Measurements from ENCODE around the gene FXYD1. TPM values are rescaled to one million over a fixed set of nuclear protein-coding genes. Genes with fewer than 3 reads are reported as not detected.

FXYD1 gene
- total and polyA plus RNA-seq, 2 donors (not counting 3 experiments of a cell fraction or from before 2014, with no cell fraction given) = not detected

DNA sequence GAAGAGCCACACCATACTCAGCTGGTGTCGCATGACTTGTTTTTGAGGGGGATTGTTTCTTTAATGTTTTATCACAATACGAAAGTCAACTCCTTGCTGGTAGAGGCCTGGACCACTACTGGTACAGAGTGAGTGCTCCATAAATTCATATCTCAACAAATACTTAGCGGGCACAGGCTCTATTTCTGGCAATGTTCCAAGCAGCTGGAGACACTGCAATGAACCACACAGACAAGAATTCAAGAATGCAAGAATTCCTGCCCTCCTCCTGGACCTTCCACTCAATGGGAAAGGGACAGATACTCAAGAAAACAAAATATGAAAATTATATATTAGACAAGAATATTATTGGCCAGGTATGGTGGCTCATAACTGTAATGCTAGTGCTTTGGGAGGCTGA, 10.8 kb downstream of the FXYD1 start:
- dilution Hi-C loops (cut with MboI; ENCODE audit: extremely low pct_ligation_motif_present, low sequenced_read_pairs) (no loop called here), intact Hi-C loops (cut with micrococcal nuclease) (no loop called here)
- BruUV-seq (replicated peaks) = no TSS peak
- H3K9ac ChIP-seq (replicated peaks; ENCODE audit: extremely low read depth, insufficient read depth, low read length) = no peak overlapping the region
- DNase-seq (ENCODE audit: low read depth, low spot score) (no peak), FAIRE-seq (no peak)
- peaks cover 0 to 2% of the 10 kb centered on the region in 2 experiments for H3K27me3 ChIP-seq (ENCODE audit: control insufficient read depth in 2 of 2, insufficient read depth in 2 of 2, low read length in 2 of 2)
- TF ChIP-seq FOS (IDR thresholded peaks at IDR 0.05; ENCODE audit: borderline replicate concordance, insufficient read depth, low read length) = no peak
- no peak for TF ChIP-seq POLR2A (IDR thresholded peaks at IDR 0.05; ENCODE audit: low read depth, low read length)
- no peak for TF ChIP-seq GATA2 (IDR thresholded peaks at IDR 0.05; ENCODE audit: insufficient read depth, insufficient read length, low read depth, low read length)
- no peak for TF ChIP-seq JUN (IDR thresholded peaks at IDR 0.05; ENCODE audit: borderline replicate concordance, insufficient read depth, insufficient read length, low read depth)
- TF ChIP-seq EZH2 (IDR thresholded peaks at IDR 0.05; ENCODE audit: borderline replicate concordance, low read depth, low read length, severe bottlenecking) = no peak
- H3K36me3 ChIP-seq (ENCODE audit: control insufficient read depth in 2 of 2, extremely low read depth in 1 of 2, insufficient read depth in 2 of 2, low read length in 2 of 2) = no peaks in the 10 kb centered on the region
- H3K4me3 ChIP-seq (replicated peaks in 1 of 3; ENCODE audit: insufficient read depth in 1 of 3, low read depth in 1 of 3, low read length in 3 of 3) = no peak overlapping the region
- no peaks in the 10 kb centered on the region for H3K79me2 ChIP-seq (ENCODE audit: control insufficient read depth, insufficient read depth, low read length)
- CTCF ChIA-PET = no interaction called here
- no peaks in the 10 kb centered on the region for H3K9me3 ChIP-seq (replicated peaks; ENCODE audit: control insufficient read depth, insufficient read depth, low read length)
- no peak overlapping the region for H3K27ac ChIP-seq (ENCODE audit: insufficient read depth, low read depth, low read length)
- H4K20me1 ChIP-seq (replicated peaks; ENCODE audit: control insufficient read depth, extremely low read depth, insufficient read depth, low read length) = no peaks in the 10 kb centered on the region
- no peak overlapping the region for H3K4me2 ChIP-seq (ENCODE audit: insufficient read depth, low read length)
- H3K9me1 ChIP-seq (replicated peaks; ENCODE audit: control insufficient read depth, extremely low read depth, insufficient read depth, low read length) = no peaks in the 10 kb centered on the region
- no peak overlapping the region for H2AFZ ChIP-seq (ENCODE audit: low read depth, low read length)
- H3K4me1 ChIP-seq (ENCODE audit: control insufficient read depth, extremely low read depth, insufficient read depth, low read length) = peaks cover 9% of the 10 kb centered on the region
- POLR2A ChIA-PET = no interaction called here

- H3K79me2 ChIP-seq (ENCODE audit: control insufficient read depth, insufficient read depth, low read length) = peaks cover 9% of the 10 kb centered on the region
- H3K4me2 ChIP-seq (ENCODE audit: insufficient read depth, low read length) = no peak overlapping the region
- no peaks in the 10 kb centered on the region for H4K20me1 ChIP-seq (replicated peaks; ENCODE audit: control insufficient read depth, extremely low read depth, insufficient read depth, low read length)
- H3K9ac ChIP-seq (replicated peaks; ENCODE audit: extremely low read depth, insufficient read depth, low read length) = no peak overlapping the region
- TF ChIP-seq JUN (IDR thresholded peaks at IDR 0.05; ENCODE audit: borderline replicate concordance, insufficient read depth, insufficient read length, low read depth) (no peak), POLR2A (IDR thresholded peaks at IDR 0.05; ENCODE audit: low read depth, low read length) (no peak), POLR2AphosphoS5 (IDR thresholded peaks at IDR 0.05; ENCODE audit: insufficient read depth, low read depth, low read length) (no peak), GATA2 (IDR thresholded peaks at IDR 0.05; ENCODE audit: insufficient read depth, insufficient read length, low read depth, low read length) (no peak), MYC (IDR thresholded peaks at IDR 0.05; ENCODE audit: low read depth, low read length) (no peak), FOS (IDR thresholded peaks at IDR 0.05; ENCODE audit: borderline replicate concordance, insufficient read depth, low read length) (no peak)
- TF ChIP-seq, protein P1, sequence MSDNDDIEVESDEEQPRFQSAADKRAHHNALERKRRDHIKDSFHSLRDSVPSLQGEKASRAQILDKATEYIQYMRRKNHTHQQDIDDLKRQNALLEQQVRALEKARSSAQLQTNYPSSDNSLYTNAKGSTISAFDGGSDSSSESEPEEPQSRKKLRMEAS (IDR thresholded peaks at IDR 0.05; ENCODE audit: insufficient read depth, insufficient read length) = no peak
- TF ChIP-seq, protein P2, sequence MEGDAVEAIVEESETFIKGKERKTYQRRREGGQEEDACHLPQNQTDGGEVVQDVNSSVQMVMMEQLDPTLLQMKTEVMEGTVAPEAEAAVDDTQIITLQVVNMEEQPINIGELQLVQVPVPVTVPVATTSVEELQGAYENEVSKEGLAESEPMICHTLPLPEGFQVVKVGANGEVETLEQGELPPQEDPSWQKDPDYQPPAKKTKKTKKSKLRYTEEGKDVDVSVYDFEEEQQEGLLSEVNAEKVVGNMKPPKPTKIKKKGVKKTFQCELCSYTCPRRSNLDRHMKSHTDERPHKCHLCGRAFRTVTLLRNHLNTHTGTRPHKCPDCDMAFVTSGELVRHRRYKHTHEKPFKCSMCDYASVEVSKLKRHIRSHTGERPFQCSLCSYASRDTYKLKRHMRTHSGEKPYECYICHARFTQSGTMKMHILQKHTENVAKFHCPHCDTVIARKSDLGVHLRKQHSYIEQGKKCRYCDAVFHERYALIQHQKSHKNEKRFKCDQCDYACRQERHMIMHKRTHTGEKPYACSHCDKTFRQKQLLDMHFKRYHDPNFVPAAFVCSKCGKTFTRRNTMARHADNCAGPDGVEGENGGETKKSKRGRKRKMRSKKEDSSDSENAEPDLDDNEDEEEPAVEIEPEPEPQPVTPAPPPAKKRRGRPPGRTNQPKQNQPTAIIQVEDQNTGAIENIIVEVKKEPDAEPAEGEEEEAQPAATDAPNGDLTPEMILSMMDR (IDR thresholded peaks at IDR 0.05; ENCODE audit: extremely low read depth in 1 of 2, insufficient read depth in 1 of 2, low read depth in 1 of 2, low read length in 2 of 2) = no peak
- H3K36me3 ChIP-seq (ENCODE audit: control insufficient read depth in 2 of 2, extremely low read depth in 1 of 2, insufficient read depth in 2 of 2, low read length in 2 of 2) = no peaks in the 10 kb centered on the region
- H3K27me3 ChIP-seq (ENCODE audit: control insufficient read depth in 2 of 2, insufficient read depth in 2 of 2, low read length in 2 of 2) = no peaks in the 10 kb centered on the region
- H3K9me1 ChIP-seq (replicated peaks; ENCODE audit: control insufficient read depth, extremely low read depth, insufficient read depth, low read length) = no peaks in the 10 kb centered on the region
- no peak for FAIRE-seq
- no peak overlapping the region for H3K4me3 ChIP-seq (replicated peaks in 1 of 3; ENCODE audit: insufficient read depth in 1 of 3, low read depth in 1 of 3, low read length in 3 of 3)
- dilution Hi-C loops (cut with MboI; ENCODE audit: extremely low pct_ligation_motif_present, low sequenced_read_pairs) (no loop called here), intact Hi-C loops (cut with micrococcal nuclease) (no loop called here)
- CTCF ChIA-PET = no interaction called here
- POLR2A ChIA-PET = no interaction called here
- DNase-seq (ENCODE audit: low read depth, low spot score) = no peak
- BruUV-seq (replicated peaks) = no TSS peak
- no peaks in the 10 kb centered on the region for H3K9me3 ChIP-seq (replicated peaks; ENCODE audit: control insufficient read depth, insufficient read depth, low read length)
- no peak overlapping the region for H2AFZ ChIP-seq (ENCODE audit: low read depth, low read length)
- H3K27ac ChIP-seq (ENCODE audit: insufficient read depth, low read depth, low read length) = no peak overlapping the region
- H3K4me1 ChIP-seq (ENCODE audit: control insufficient read depth, extremely low read depth, insufficient read depth, low read length) = peaks cover 11% of the 10 kb centered on the region
These were observed 11.8 kb downstream of the FXYD1 start for GRCh38 chr19:35150445-35150844.
